GM23338 (cell line): ENCODE measurements around the gene ADGRV1. TPM values are rescaled to one million over a fixed set of nuclear protein-coding genes. Genes with fewer than 3 reads are reported as not detected.

Source experiments
- ATAC-seq: fragments of 200-7000 bp; cut with Tn5 transposase; 3 replicates; pipeline ENCODE4 v1.9.1; 2020
- DNase-seq: peaks from one replicate; pipeline ENCODE4 v3.0.0-alpha.2; 2015; ENCODE audit warnings: low spot score
- H2AFZ ChIP-seq: fragments of 200-600 bp; sonication (generic); 2 replicates; pipeline ENCODE4 v1.8.0; 2016; ENCODE audit warnings: antibody characterized with exemption, mild to moderate bottlenecking, moderate library complexity
- H3F3A ChIP-seq: fragments of 200-600 bp; sonication (generic); replicated peaks from 2 replicates; pipeline ENCODE4 v1.8.0; 2017; ENCODE audit warnings: antibody characterized with exemption, mixed run types, low read depth
- H3K27ac ChIP-seq: fragments of 200-600 bp; sonication (generic); 2 replicates; pipeline ENCODE4 v1.6.1; 2016; ENCODE audit warnings: low read depth
- H3K27me3 ChIP-seq: fragments of 200-600 bp; sonication (generic); 2 replicates; pipeline ENCODE4 v1.8.0; 2016; ENCODE audit warnings: mild to moderate bottlenecking, mixed run types, moderate library complexity; ENCODE audit not compliant: insufficient read depth
- H3K36me3 ChIP-seq: fragments of 200-600 bp; sonication (generic); 2 replicates; pipeline ENCODE4 v1.8.0; 2016; ENCODE audit warnings: mild to moderate bottlenecking; ENCODE audit not compliant: insufficient read depth
- H3K4me1 ChIP-seq: fragments of 200-600 bp; sonication (generic); 2 replicates; pipeline ENCODE4 v1.8.0; 2016; ENCODE audit warnings: mild to moderate bottlenecking, moderate library complexity; ENCODE audit not compliant: insufficient read depth
- H3K4me2 ChIP-seq: fragments of 200-600 bp; sonication (generic); 2 replicates; pipeline ENCODE4 v1.7.1; 2017; ENCODE audit warnings: mixed run types
- H3K4me3 ChIP-seq: fragments of 200-600 bp; sonication (generic); 2 replicates; pipeline ENCODE4 v1.6.1; 2016; ENCODE audit warnings: mixed run types
- H3K79me2 ChIP-seq: fragments of 200-600 bp; sonication (generic); replicated peaks from 2 replicates; pipeline ENCODE4 v1.8.0; 2017; ENCODE audit warnings: mild to moderate bottlenecking; ENCODE audit not compliant: insufficient read depth
- H3K9me2 ChIP-seq: fragments of 200-600 bp; sonication (generic); 2 replicates; pipeline ENCODE4 v1.8.0; 2017; ENCODE audit not compliant: insufficient read depth
- H4K20me1 ChIP-seq: fragments of 200-600 bp; sonication (generic); replicated peaks from 2 replicates; pipeline ENCODE4 v1.8.0; 2017; ENCODE audit warnings: mild to moderate bottlenecking; ENCODE audit not compliant: insufficient read depth
- H3K27ac Mint-ChIP-seq: 2 replicates; pipeline ENCODE4 v1.8.0; 2020; ENCODE audit warnings: inconsistent platforms, mild to moderate bottlenecking, moderate library complexity, mixed read lengths
- H3K27me3 Mint-ChIP-seq: 3 replicates; pipeline ENCODE4 v1.8.0; 2022; ENCODE audit warnings: low read depth, mild to moderate bottlenecking, moderate library complexity, mixed read lengths, inconsistent platforms; ENCODE audit not compliant: insufficient read depth, poor library complexity
- H3K36me3 Mint-ChIP-seq: 3 replicates; pipeline ENCODE4 v1.8.0; 2021; ENCODE audit warnings: low read depth, mild to moderate bottlenecking, inconsistent platforms, moderate library complexity, mixed read lengths
- H3K4me1 Mint-ChIP-seq: 3 replicates; pipeline ENCODE4 v1.8.0; 2020; ENCODE audit warnings: mild to moderate bottlenecking, inconsistent platforms, mixed read lengths
- H3K4me3 Mint-ChIP-seq: 3 replicates; pipeline ENCODE4 v1.8.0; 2021; ENCODE audit warnings: moderate library complexity, mild to moderate bottlenecking, inconsistent platforms, mixed read lengths
- H3K9me3 Mint-ChIP-seq: 3 replicates; pipeline ENCODE4 v1.8.0; 2020; ENCODE audit warnings: moderate library complexity, mild to moderate bottlenecking, inconsistent platforms, mixed read lengths
- CREB1 ChIP-seq: fragments of 250-450 bp; sonication (Bioruptor Pico); IDR thresholded peaks from 2 replicates; pipeline ENCODE4 v1.5.0; 2020; ENCODE audit warnings: low read depth, mild to moderate bottlenecking, moderate library complexity
- EZH2 ChIP-seq: fragments of 200-600 bp; sonication (generic); IDR thresholded peaks from one replicate; pipeline ENCODE4 v1.8.0; 2017; ENCODE audit warnings: antibody characterized with exemption, mild to moderate bottlenecking, low read depth; ENCODE audit not compliant: unreplicated experiment
- EZH2phosphoT487 ChIP-seq: fragments of 200-600 bp; sonication (generic); IDR thresholded peaks from one replicate; pipeline ENCODE4 v1.8.1; 2018; ENCODE audit warnings: antibody characterized with exemption; ENCODE audit not compliant: unreplicated experiment
- JUNB ChIP-seq: IDR thresholded peaks from one replicate; pipeline ENCODE4 v1.6.1; 2016; ENCODE audit warnings: antibody characterized with exemption; ENCODE audit not compliant: unreplicated experiment
- NANOG ChIP-seq: IDR thresholded peaks from 2 replicates; pipeline ENCODE4 v1.6.1; 2016; ENCODE audit warnings: antibody characterized with exemption, borderline replicate concordance
- POLR2AphosphoS5 ChIP-seq: IDR thresholded peaks from 2 replicates; pipeline ENCODE4 v1.6.1; 2016; ENCODE audit warnings: antibody characterized with exemption, low read depth
- STAT1 ChIP-seq: IDR thresholded peaks from one replicate; pipeline ENCODE4 v1.6.1; 2016; ENCODE audit warnings: antibody characterized with exemption; ENCODE audit not compliant: unreplicated experiment
- ZNF114 ChIP-seq: fragments of 250-450 bp; sonication (Bioruptor Pico); IDR thresholded peaks from 2 replicates; pipeline ENCODE4 v1.5.0; 2020; ENCODE audit warnings: mild to moderate bottlenecking, moderate library complexity
- ZNF331 ChIP-seq: fragments of 250-450 bp; sonication (Bioruptor Pico); IDR thresholded peaks from 2 replicates; pipeline ENCODE4 v1.5.0; 2020; ENCODE audit warnings: low read depth, mild to moderate bottlenecking, moderate library complexity
- ZNF462 ChIP-seq: fragments of 250-450 bp; sonication (Bioruptor Pico); IDR thresholded peaks from 2 replicates; pipeline ENCODE4 v1.5.0; 2020; ENCODE audit warnings: mild to moderate bottlenecking, moderate library complexity
- polyA plus RNA-seq: library from polyadenylated mRNA; unstranded; fragments of >200 nt; fragmentation: Nextera tagmentation; extraction: Ambion mirVana; gene quantifications from 2 replicates; pipeline ENCODE4 v1.2.1, GENCODE V29; 2016
- total RNA-seq: library from RNA; depleted of rRNA; stranded (reverse); fragments of >200 nt; shearing (Covaris generic); gene quantifications from 2 replicates; pipeline ENCODE4 v1.2.3, GENCODE V29; 2014
- TF ChIP-seq, protein P1 (sequence below), 2 experiments: fragments of 200-600 bp in 1 of 2; sonication (generic) in 1 of 2; conservative IDR thresholded peaks; 2 replicates each; pipeline versions ENCODE4 v1.5.1 to v1.6.1; 2016 to 2017; ENCODE audit warnings: antibody characterized with exemption in 2 of 2, low read depth in 2 of 2, mild to moderate bottlenecking in 2 of 2, moderate library complexity in 1 of 2
- TF ChIP-seq, protein P2 (sequence below): IDR thresholded peaks from 2 replicates; pipeline ENCODE4 v1.6.1; 2016; ENCODE audit warnings: antibody characterized with exemption
- TF ChIP-seq, protein P3 (sequence below): IDR thresholded peaks from one replicate; pipeline ENCODE4 v1.6.1; 2018; ENCODE audit warnings: antibody characterized with exemption; ENCODE audit not compliant: unreplicated experiment

Gene ADGRV1
- total and polyA plus RNA-seq, 2 experiments from 2014 or later, result 46.1 to 149 TPM

GRCh38 chr5:90613918-90614504, 55.4 kb downstream of the ADGRV1 start:
- Histone ChIP-seq H3K36me3 (no peaks in the 10 kb centered on the region), H3K9me2 (no peaks in the 10 kb centered on the region), H3K4me3 (no peak overlapping the region), H3K4me1 (peaks cover 23% of the 10 kb centered on the region), H4K20me1 (0 out of 2 replicates have a peak, but pooled peaks cover 3% of the 10 kb centered on the region), H3F3A (no peaks in the 10 kb centered on the region), H3K27me3 (no peaks in the 10 kb centered on the region), H3K4me2 (0 out of 2 replicates have a peak overlapping the region, but pooled peaks have one; percentile 9), H3K27ac (peak overlapping the region; percentile 73; the same call in 1 of the 2 replicates), H3K79me2 (peaks cover 60% of the 10 kb centered on the region), H2AFZ (no peak overlapping the region)
- Mint-ChIP-seq H3K27me3 (no peaks in the 10 kb centered on the region), H3K4me3 (no peak overlapping the region), H3K27ac (no peak overlapping the region), H3K4me1 (peaks cover 32% of the 10 kb centered on the region), H3K9me3 (no peaks in the 10 kb centered on the region), H3K36me3 (peaks cover 11% of the 10 kb centered on the region; the same call in 2 of the 3 replicates)
- ATAC-seq (peak; percentile 28; the same call in 2 of the 3 replicates), DNase-seq (no peak)
- no peak for TF ChIP-seq ZNF114 (CRISPR knock-in tag)
- TF ChIP-seq POLR2AphosphoS5, result no peak
- TF ChIP-seq CREB1 (CRISPR knock-in tag), result no peak
- TF ChIP-seq ZNF331 (CRISPR knock-in tag), result no peak
- TF ChIP-seq EZH2, result no peak
- no peak for TF ChIP-seq EZH2phosphoT487
- TF ChIP-seq, protein P1, sequence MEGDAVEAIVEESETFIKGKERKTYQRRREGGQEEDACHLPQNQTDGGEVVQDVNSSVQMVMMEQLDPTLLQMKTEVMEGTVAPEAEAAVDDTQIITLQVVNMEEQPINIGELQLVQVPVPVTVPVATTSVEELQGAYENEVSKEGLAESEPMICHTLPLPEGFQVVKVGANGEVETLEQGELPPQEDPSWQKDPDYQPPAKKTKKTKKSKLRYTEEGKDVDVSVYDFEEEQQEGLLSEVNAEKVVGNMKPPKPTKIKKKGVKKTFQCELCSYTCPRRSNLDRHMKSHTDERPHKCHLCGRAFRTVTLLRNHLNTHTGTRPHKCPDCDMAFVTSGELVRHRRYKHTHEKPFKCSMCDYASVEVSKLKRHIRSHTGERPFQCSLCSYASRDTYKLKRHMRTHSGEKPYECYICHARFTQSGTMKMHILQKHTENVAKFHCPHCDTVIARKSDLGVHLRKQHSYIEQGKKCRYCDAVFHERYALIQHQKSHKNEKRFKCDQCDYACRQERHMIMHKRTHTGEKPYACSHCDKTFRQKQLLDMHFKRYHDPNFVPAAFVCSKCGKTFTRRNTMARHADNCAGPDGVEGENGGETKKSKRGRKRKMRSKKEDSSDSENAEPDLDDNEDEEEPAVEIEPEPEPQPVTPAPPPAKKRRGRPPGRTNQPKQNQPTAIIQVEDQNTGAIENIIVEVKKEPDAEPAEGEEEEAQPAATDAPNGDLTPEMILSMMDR (conservative IDR thresholded peaks at IDR 0.05; ENCODE audit: low read depth in 2 of 2), result no peak
- TF ChIP-seq NANOG, result no peak
- TF ChIP-seq, protein P2, sequence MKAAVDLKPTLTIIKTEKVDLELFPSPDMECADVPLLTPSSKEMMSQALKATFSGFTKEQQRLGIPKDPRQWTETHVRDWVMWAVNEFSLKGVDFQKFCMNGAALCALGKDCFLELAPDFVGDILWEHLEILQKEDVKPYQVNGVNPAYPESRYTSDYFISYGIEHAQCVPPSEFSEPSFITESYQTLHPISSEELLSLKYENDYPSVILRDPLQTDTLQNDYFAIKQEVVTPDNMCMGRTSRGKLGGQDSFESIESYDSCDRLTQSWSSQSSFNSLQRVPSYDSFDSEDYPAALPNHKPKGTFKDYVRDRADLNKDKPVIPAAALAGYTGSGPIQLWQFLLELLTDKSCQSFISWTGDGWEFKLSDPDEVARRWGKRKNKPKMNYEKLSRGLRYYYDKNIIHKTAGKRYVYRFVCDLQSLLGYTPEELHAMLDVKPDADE, result no peak
- TF ChIP-seq JUNB, result no peak
- TF ChIP-seq, protein P3, sequence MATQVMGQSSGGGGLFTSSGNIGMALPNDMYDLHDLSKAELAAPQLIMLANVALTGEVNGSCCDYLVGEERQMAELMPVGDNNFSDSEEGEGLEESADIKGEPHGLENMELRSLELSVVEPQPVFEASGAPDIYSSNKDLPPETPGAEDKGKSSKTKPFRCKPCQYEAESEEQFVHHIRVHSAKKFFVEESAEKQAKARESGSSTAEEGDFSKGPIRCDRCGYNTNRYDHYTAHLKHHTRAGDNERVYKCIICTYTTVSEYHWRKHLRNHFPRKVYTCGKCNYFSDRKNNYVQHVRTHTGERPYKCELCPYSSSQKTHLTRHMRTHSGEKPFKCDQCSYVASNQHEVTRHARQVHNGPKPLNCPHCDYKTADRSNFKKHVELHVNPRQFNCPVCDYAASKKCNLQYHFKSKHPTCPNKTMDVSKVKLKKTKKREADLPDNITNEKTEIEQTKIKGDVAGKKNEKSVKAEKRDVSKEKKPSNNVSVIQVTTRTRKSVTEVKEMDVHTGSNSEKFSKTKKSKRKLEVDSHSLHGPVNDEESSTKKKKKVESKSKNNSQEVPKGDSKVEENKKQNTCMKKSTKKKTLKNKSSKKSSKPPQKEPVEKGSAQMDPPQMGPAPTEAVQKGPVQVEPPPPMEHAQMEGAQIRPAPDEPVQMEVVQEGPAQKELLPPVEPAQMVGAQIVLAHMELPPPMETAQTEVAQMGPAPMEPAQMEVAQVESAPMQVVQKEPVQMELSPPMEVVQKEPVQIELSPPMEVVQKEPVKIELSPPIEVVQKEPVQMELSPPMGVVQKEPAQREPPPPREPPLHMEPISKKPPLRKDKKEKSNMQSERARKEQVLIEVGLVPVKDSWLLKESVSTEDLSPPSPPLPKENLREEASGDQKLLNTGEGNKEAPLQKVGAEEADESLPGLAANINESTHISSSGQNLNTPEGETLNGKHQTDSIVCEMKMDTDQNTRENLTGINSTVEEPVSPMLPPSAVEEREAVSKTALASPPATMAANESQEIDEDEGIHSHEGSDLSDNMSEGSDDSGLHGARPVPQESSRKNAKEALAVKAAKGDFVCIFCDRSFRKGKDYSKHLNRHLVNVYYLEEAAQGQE, result no peak
- no peak for TF ChIP-seq STAT1
- no peak for TF ChIP-seq ZNF462
